GM12878 (cell line): ENCODE measurements around the gene MIA2. TPM values are rescaled to one million over a fixed set of nuclear protein-coding genes. Genes with fewer than 3 reads are reported as not detected.

Experiments used
- ATAC-seq: fragments of 200-7000 bp; cut with Tn5 transposase; 3 replicates; pipeline ENCODE4 v1.9.1; 2020; ENCODE audit warnings: mild to moderate bottlenecking, moderate library complexity
- BruUV-seq: library from RNA; stranded (reverse); fragments of 400-500 nt; replicated peaks from 2 replicates; lab custom pipeline; 2021; lab: Mats Ljungman, UMichigan
- CTCF ChIA-PET: fragments of 300-600 bp; sonication (Branson Sonifier 250); formaldehyde crosslinking; extraction: SDS; loops from one replicate; lab custom pipeline; 2021; ENCODE audit warnings: inconsistent platforms; lab: Yijun Ruan, JAX
- POLR2A ChIA-PET: fragments of 350-600 bp; formaldehyde crosslinking; extraction: SDS; loops from one replicate; lab custom pipeline; 2021; ENCODE audit warnings: inconsistent platforms; lab: Charles Lee
- RAD21 ChIA-PET: fragments of 300-600 bp; sonication (Branson Sonifier 250); formaldehyde crosslinking; loops from one replicate; lab custom pipeline; 2023; ENCODE audit warnings: antibody characterized with exemption; ENCODE audit not compliant: unreplicated experiment; lab: Charles Lee
- SMC1A ChIA-PET: fragments of 300-600 bp; sonication (Branson Sonifier 250); formaldehyde crosslinking; loops from one replicate; lab custom pipeline; 2023; ENCODE audit not compliant: unreplicated experiment, uncharacterized antibody; lab: Charles Lee
- DNase-seq: peaks from one replicate; pipeline ENCODE4 v3.0.0-alpha.2; 2011; ENCODE audit warnings: low read depth, low spot score
- FAIRE-seq: peaks from 3 replicates; lab custom pipeline; 2011; peaks lifted over from hg19 to GRCh38; lab: Jason Lieb, UNC
- H2AFZ ChIP-seq: 2 replicates; pipeline ENCODE4 v1.6.0; 2011; ENCODE audit warnings: low read depth, low read length, control low read depth; ENCODE audit not compliant: control insufficient read depth
- H3K27ac ChIP-seq: 2 replicates; pipeline ENCODE4 v1.5.1; 2011; ENCODE audit warnings: control low read depth; ENCODE audit not compliant: control insufficient read depth, insufficient read depth
- H3K27me3 ChIP-seq, 2 experiments: replicated peaks in 1 of 2; 2 replicates each; pipeline versions ENCODE4 v1.6.0 to v1.6.1; 2011; ENCODE audit warnings: low read length in 1 of 2; ENCODE audit not compliant: control insufficient read depth in 2 of 2, insufficient read depth in 2 of 2
- H3K36me3 ChIP-seq, 2 experiments: 2 replicates each; pipeline ENCODE4 v1.5.1; 2011; ENCODE audit warnings: low read length in 1 of 2; ENCODE audit not compliant: control insufficient read depth in 2 of 2, insufficient read depth in 2 of 2
- H3K4me1 ChIP-seq: 2 replicates; pipeline ENCODE4 v1.6.1; 2011; ENCODE audit warnings: mild to moderate bottlenecking, low read length, moderate library complexity, mixed read lengths; ENCODE audit not compliant: control insufficient read depth, insufficient read depth
- H3K4me2 ChIP-seq: 2 replicates; pipeline ENCODE4 v1.6.0; 2011; ENCODE audit warnings: control low read depth; ENCODE audit not compliant: control insufficient read depth, insufficient read depth
- H3K4me3 ChIP-seq: fragments of 200-600 bp; sonication (generic); 2 replicates; pipeline ENCODE4 v1.5.1; 2016
- H3K79me2 ChIP-seq: 2 replicates; pipeline ENCODE4 v1.6.0; 2011; ENCODE audit warnings: low read length; ENCODE audit not compliant: control insufficient read depth, insufficient read depth
- H3K9ac ChIP-seq: 2 replicates; pipeline ENCODE4 v1.8.0; 2011; ENCODE audit warnings: low read length, control low read depth, mixed read lengths; ENCODE audit not compliant: control insufficient read depth, insufficient read depth
- H3K9me3 ChIP-seq: replicated peaks from 3 replicates; pipeline ENCODE4 v1.5.1; 2011; ENCODE audit warnings: mild to moderate bottlenecking, low read length; ENCODE audit not compliant: control insufficient read depth, insufficient read depth
- H4K20me1 ChIP-seq: 2 replicates; pipeline ENCODE4 v1.6.0; 2011; ENCODE audit not compliant: control insufficient read depth, insufficient read depth
- E2F8 ChIP-seq: fragments of 450-650 bp; IDR thresholded peaks from 2 replicates; pipeline ENCODE4 v1.6.1; 2018; ENCODE audit warnings: mild to moderate bottlenecking, low read depth, moderate library complexity; ENCODE audit not compliant: partially characterized antibody
- EGR1 ChIP-seq, 2 experiments: IDR thresholded peaks; 1 replicate in 1 of 2; 2 replicates in 1 of 2; pipeline ENCODE4 v1.6.1; 2011 to 2012; ENCODE audit warnings: low read depth in 2 of 2, low read length in 2 of 2, borderline replicate concordance in 1 of 2, mild to moderate bottlenecking in 1 of 2, moderate library complexity in 1 of 2
- POU2F2 ChIP-seq: IDR thresholded peaks from 3 replicates; pipeline ENCODE4 v1.6.1; 2011; ENCODE audit warnings: low read depth, mild to moderate bottlenecking, low read length, borderline replicate concordance
- RCOR1 ChIP-seq: conservative IDR thresholded peaks from 2 replicates; pipeline ENCODE4 v1.6.1; 2012; ENCODE audit warnings: low read depth, low read length, improper control_type of control experiment
- RELA ChIP-seq: fragments of 450-650 bp; IDR thresholded peaks from 2 replicates; pipeline ENCODE4 v1.8.0; 2014; ENCODE audit warnings: borderline replicate concordance; ENCODE audit not compliant: partially characterized antibody
- RELB ChIP-seq: fragments of 450-650 bp; IDR thresholded peaks from 2 replicates; pipeline ENCODE4 v1.6.1; 2017; ENCODE audit warnings: low read depth, mild to moderate bottlenecking, moderate library complexity
- SKIL ChIP-seq: fragments of 450-650 bp; IDR thresholded peaks from 2 replicates; pipeline ENCODE4 v1.6.1; 2017; ENCODE audit warnings: mild to moderate bottlenecking, low read depth, inconsistent platforms; ENCODE audit not compliant: poor library complexity, severe bottlenecking
- SP1 ChIP-seq: IDR thresholded peaks from one replicate; pipeline ENCODE4 v1.6.1; 2011; ENCODE audit warnings: low read depth, low read length
- STAT1 ChIP-seq: fragments of 450-650 bp; conservative IDR thresholded peaks from 2 replicates; pipeline ENCODE4 v1.6.1; 2014; ENCODE audit warnings: antibody characterized with exemption, mild to moderate bottlenecking
- ZNF207 ChIP-seq: fragments of 450-650 bp; IDR thresholded peaks from 2 replicates; pipeline ENCODE4 v1.6.1; 2014; ENCODE audit warnings: antibody characterized with exemption, mild to moderate bottlenecking, borderline replicate concordance
- WGBS: methylation state at CpG from one replicate; pipeline ENCODE4 v1.1.6; 2016; ENCODE audit warnings: low lambda C conversion rate; ENCODE audit not compliant: insufficient replicate concordance, insufficient coverage; ENCODE audit errors: missing lambda C conversion rate; 5-methylcytosine and 5-hydroxymethylcytosine counted together
- in situ Hi-C: fragments of 300-500 bp; cut with MboI; formaldehyde crosslinking; loops from 9 replicates; pipeline ENCODE4 v1.14.3; 2018; ENCODE audit warnings: mixed read lengths
- intact Hi-C: fragments of 100-400 bp; cut with micrococcal nuclease; formaldehyde crosslinking; loops from one replicate; pipeline ENCODE4 v1.14.2; 2022; ENCODE audit not compliant: unreplicated experiment
- polyA plus RNA-seq, 11 experiments: library from polyadenylated mRNA; depleted of rRNA in 4 of 11; unstranded in 6 of 11; stranded (reverse) in 5 of 11; fragments of >200 nt; fragmentation: Nextera tagmentation in 4 of 11; fragmentation: Illumina TruSeq in 1 of 11; extraction: Ambion mirVana in 4 of 11; extraction: Trizol in 1 of 11; gene quantifications; 1 replicate in 1 of 11; 2 replicates in 10 of 11; pipeline versions ENCODE4 v1.2.1 to v1.2.3, GENCODE V29; 2011 to 2016; ENCODE audit warnings: inconsistent platforms in 2 of 11, missing spikeins in 2 of 11, low read depth in 1 of 11
- total RNA-seq, 4 experiments: library from RNA; depleted of rRNA in 3 of 4; stranded (reverse); fragments of >200 nt in 3 of 4; fragmentation: Illumina TruSeq in 1 of 4; extraction: Trizol in 1 of 4; gene quantifications; 2 replicates each; pipeline versions ENCODE4 v1.2.1 to v1.2.3, GENCODE V29; 2013 to 2021

Gene MIA2
- total and polyA plus RNA-seq, 10 of the 15 experiments (the other 5 are each of a cell fraction or from before 2014, with no cell fraction given), result 6.3 to 36.8 (median 17.1) TPM

- intact Hi-C loops, result no loop called here
- no peak for FAIRE-seq
Observed at GRCh38 chr14:39372656-39373055, 138.9 kb downstream of the MIA2 start.

GRCh38 chr14:39374851-39375250, 141.1 kb downstream of the MIA2 start:
- H3K9me3 ChIP-seq, result no peaks in the 10 kb centered on the region
- FAIRE-seq, result no peak
- CTCF ChIA-PET, result interaction anchor here (1.0 to 3.1 kb wide), 3 partner anchors 95 to 143 kb away, joined by 3 to 11 read pairs (median 3); no protein-coding TSS in a partner anchor
- no TSS peak for BruUV-seq
- RAD21 ChIA-PET, result interaction anchor here (1.7 kb wide), 1 partner anchor 51 kb away, joined by 6 read pairs; no protein-coding TSS in a partner anchor
- H3K4me2 ChIP-seq, result no peak overlapping the region
- H3K4me1 ChIP-seq, result no peaks in the 10 kb centered on the region
- no peak overlapping the region for H3K9ac ChIP-seq
- intact Hi-C loops, result no loop called here
- H3K4me3 ChIP-seq, result no peak overlapping the region
- H3K27ac ChIP-seq, result no peak overlapping the region
- H3K36me3 ChIP-seq, result no peaks in the 10 kb centered on the region
- no peaks in the 10 kb centered on the region for H3K79me2 ChIP-seq
- in situ Hi-C loops, result no loop called here
- no peak for ATAC-seq
- H4K20me1 ChIP-seq, result no peaks in the 10 kb centered on the region
- POLR2A ChIA-PET, result no interaction called here
- no peak for DNase-seq
- no peak overlapping the region for H2AFZ ChIP-seq
- SMC1A ChIA-PET, result interaction anchor here (0.7 to 1.7 kb wide), 5 partner anchors 15 to 267 kb away, joined by 3 to 5 read pairs (median 4); no protein-coding TSS in a partner anchor
- H3K27me3 ChIP-seq, result no peaks in the 10 kb centered on the region
- TF ChIP-seq STAT1 (no peak), EGR1 (IDR thresholded peaks at IDR 0.05; ENCODE audit: borderline replicate concordance in 1 of 2, low read depth in 2 of 2, low read length in 2 of 2) (no peak), ZNF207 (no peak), POU2F2 (no peak), RCOR1 (no peak), RELA (no peak), E2F8 (no peak), SKIL (no peak), RELB (no peak)

More at GRCh38 chr14:39372656-39373055, 138.9 kb downstream of the MIA2 start:
- no peaks in the 10 kb centered on the region for H3K36me3 ChIP-seq
- H3K79me2 ChIP-seq, result no peaks in the 10 kb centered on the region
- no peaks in the 10 kb centered on the region for H4K20me1 ChIP-seq
- WGBS, result 31% methylated on average over 1 of the region's 1 CpG
- no peak overlapping the region for H3K9ac ChIP-seq
- DNase-seq, result no peak
- no peak overlapping the region for H3K4me2 ChIP-seq
- no peaks in the 10 kb centered on the region for H3K9me3 ChIP-seq
- H3K4me1 ChIP-seq, result no peaks in the 10 kb centered on the region
- H3K4me3 ChIP-seq, result no peak overlapping the region
- H3K27me3 ChIP-seq, result no peaks in the 10 kb centered on the region
- ChIA-PET SMC1A (interaction anchor here (3.3 kb wide), 1 partner anchor 9 kb away, joined by 9 read pairs; no protein-coding TSS in a partner anchor), CTCF (interaction anchor here (1.2 kb wide), 1 partner anchor 266 kb away, joined by 5 read pairs; no protein-coding TSS in a partner anchor), RAD21 (interaction anchor here (0.8 to 1.3 kb wide), 2 partner anchors 54 to 97 kb away, joined by 3 to 4 read pairs; no protein-coding TSS in a partner anchor), POLR2A (no interaction called here)
- no peak overlapping the region for H3K27ac ChIP-seq
- H2AFZ ChIP-seq, result no peak overlapping the region
- no peak for ATAC-seq
- in situ Hi-C loops, result no loop called here
- no peak for TF ChIP-seq SP1
- BruUV-seq, result no TSS peak
